Heart left ventricle (tissue), 16 donors: Measurements from ENCODE around the gene PRSS50. TPM values are rescaled to one million over a fixed set of nuclear protein-coding genes. Genes with fewer than 3 reads are reported as not detected.

Experiments
- ATAC-seq, 4 donors: fragments of 200-7000 bp; cut with Tn5 transposase; one replicate each; pipeline ENCODE4 v1.9.1; 2020 to 2022; ENCODE audit warnings: moderate library complexity in 4 of 4, mild to moderate bottlenecking in 3 of 4, moderate number of reproducible peaks in 1 of 4
- DNase-seq, 5 donors: peaks; one replicate each; pipeline ENCODE4 v3.0.0-alpha.2; 2020
- H3K27ac ChIP-seq, 12 donors: fragments of 200-600 bp; sonication (generic) in 4 of 12; one replicate each; pipeline versions ENCODE4 v1.5.0 to v1.8.0; 2016 to 2022; ENCODE audit warnings: mild to moderate bottlenecking in 2 of 12
- H3K27me3 ChIP-seq, 9 donors: fragments of 200-600 bp; sonication (generic) in 2 of 9; one replicate each; pipeline versions ENCODE4 v1.5.1 to v1.8.0; 2016 to 2022; ENCODE audit warnings: mild to moderate bottlenecking in 3 of 9
- H3K36me3 ChIP-seq, 9 donors: fragments of 200-600 bp; sonication (generic) in 2 of 9; one replicate each; pipeline versions ENCODE4 v1.5.0 to v1.8.0; 2018 to 2022; ENCODE audit warnings: mild to moderate bottlenecking in 2 of 9
- H3K4me1 ChIP-seq, 12 donors: fragments of 200-600 bp; sonication (generic) in 4 of 12; one replicate each; pipeline versions ENCODE4 v1.5.0 to v1.8.0; 2016 to 2022; ENCODE audit warnings: mild to moderate bottlenecking in 3 of 12
- H3K4me3 ChIP-seq, 12 donors: fragments of 200-600 bp; sonication (generic) in 4 of 12; one replicate each; pipeline versions ENCODE4 v1.5.0 to v1.8.0; 2017 to 2022; ENCODE audit warnings: mild to moderate bottlenecking in 9 of 12, moderate library complexity in 4 of 12
- H3K9me3 ChIP-seq, 12 donors: fragments of 200-600 bp; sonication (generic) in 4 of 12; one replicate each; pipeline versions ENCODE4 v1.5.0 to v1.8.0; 2016 to 2022; ENCODE audit warnings: mild to moderate bottlenecking in 1 of 12
- CTCF ChIP-seq, 12 donors: fragments of 200-600 bp; sonication (generic) in 4 of 12; IDR thresholded peaks; one replicate each; pipeline versions ENCODE4 v1.5.0 to v1.8.0; 2018 to 2022; ENCODE audit warnings: antibody characterized with exemption in 12 of 12, mild to moderate bottlenecking in 5 of 12
- POLR2A ChIP-seq, 2 donors: fragments of 450-650 bp; IDR thresholded peaks; one replicate each; pipeline ENCODE4 v1.6.1; 2017; ENCODE audit warnings: antibody characterized with exemption in 2 of 2, mild to moderate bottlenecking in 2 of 2, moderate library complexity in 2 of 2
- WGBS, 4 donors: extraction: QIAGEN DNeasy Blood & Tissue Kit in 2 of 4; methylation state at CpG; one replicate each; pipeline versions ENCODE4 v1.1.5 to v1.1.7; 2013 to 2018; 5-methylcytosine and 5-hydroxymethylcytosine counted together
- intact Hi-C, 10 donors: fragments of 100-400 bp; cut with DNase I; formaldehyde crosslinking; loops; one replicate each; pipeline versions ENCODE4 v1.11.1 to v1.14.2; 2022
- polyA plus RNA-seq, 2 donors: library from polyadenylated mRNA; stranded (reverse); fragments of 200-250 nt; gene quantifications; one replicate each; pipeline ENCODE4 v1.2.3, GENCODE V29; 2013
- total RNA-seq, 9 donors: library from RNA; depleted of rRNA in 2 of 9; stranded (reverse); fragments of >200 nt in 2 of 9; fragmentation: NEBNext Ultra II Directional in 3 of 9; extraction: Animal tissue kit (Norgen Biotek cat#: 25700) in 3 of 9; gene quantifications; one replicate each; pipeline versions ENCODE4 v1.1.0 to v1.2.4, GENCODE V29; 2016 to 2023
- donor health status: ischemic (EF 13 %, LVEDD 7.1; RV severe dilation, severe dysfunction).
- donor health status: healthy with polysubstance abuse.
- donor health status: DM: no; HTN: yes; CAD: no.
- donor health status: DM: no; HTN: no; CAD: no.
- donor health status: ischemic (EF 25% LVEDD 6.9; RV normal size, moderate dysfunction).
- donor health status: ischemic (EF 25% LVEDD 5.7; RV mildly dilated, moderate dysfunction).
- donor health status: healthy.
- donor health status: DM: yes; HTN: yes; CAD: no.
- donor health status: ischemic (EF 35%, LVEDD 5.7; RV mildly dilated, moderate dysfunction).
- donor health status: nonischemic (EF 11% LVEDD 7.7; RV severe dilation, severe dysfunction).
- donor health status: DM: yes; HTN: yes; CAD: no.
- donor health status: PGD.
- donor health status: ischemic (EF 29% LVEDD 5.4; RV normal size, mild dysfunction).
- donor health status: nonischemic (EF 23%, LVEDD 6.1; RV moderate dilation, normal function).

Gene PRSS50
- total and polyA plus RNA-seq, 11 donors, result 0.06 to 0.65 (median 0.35) TPM; not detected in 2

- no peak for TF ChIP-seq POLR2A (IDR thresholded peaks at IDR 0.05)
- no peak for TF ChIP-seq CTCF (IDR thresholded peaks at IDR 0.05)
- WGBS, 4 donors, result 89 to 94% (median 92%) methylated on average over 15 to 41 of the region's 41 CpGs
- Histone ChIP-seq H3K27me3 (no peaks in the 10 kb centered on the region), H3K4me1 (no peaks in the 10 kb centered on the region), H3K27ac (no peak overlapping the region), H3K36me3 (peaks cover 0 to 3% (median 0%) of the 10 kb centered on the region in 9 donors), H3K4me3 (no peak overlapping the region), H3K9me3 (no peaks in the 10 kb centered on the region)
- DNase-seq, result no peak
- no peak for ATAC-seq
- intact Hi-C loops, result loop anchor here in 1 of 10 donors (1.0 kb wide), 1 partner anchor 60 kb away; no protein-coding TSS in a partner anchor
These were observed 32.9 kb upstream of the PRSS50 start for GRCh38 chr3:46750555-46751038.

GRCh38 chr3:46749129-46749528 lies 31.5 kb upstream of the PRSS50 start:
- WGBS, 4 donors, result 83 to 90% (median 87%) methylated on average over 4 of the region's 4 CpGs
- no peak for ATAC-seq
- no peak for DNase-seq
- no peak for TF ChIP-seq CTCF (IDR thresholded peaks at IDR 0.05)
- no peak for TF ChIP-seq POLR2A (IDR thresholded peaks at IDR 0.05)
- Histone ChIP-seq H3K9me3 (no peaks in the 10 kb centered on the region), H3K27ac (no peak overlapping the region), H3K4me1 (no peaks in the 10 kb centered on the region), H3K36me3 (no peaks in the 10 kb centered on the region), H3K27me3 (no peaks in the 10 kb centered on the region), H3K4me3 (no peak overlapping the region)
- intact Hi-C loops, result no loop called here

- Histone ChIP-seq H3K27ac (no peak overlapping the region), H3K36me3 (no peaks in the 10 kb centered on the region), H3K27me3 (no peaks in the 10 kb centered on the region), H3K4me1 (no peaks in the 10 kb centered on the region), H3K4me3 (no peak overlapping the region), H3K9me3 (no peaks in the 10 kb centered on the region)
- DNase-seq (no peak), ATAC-seq (no peak)
- 83 to 94% (median 90%) methylated on average over 2 of the region's 2 CpGs for WGBS, 4 donors
- intact Hi-C loops, result no loop called here
- TF ChIP-seq POLR2A (IDR thresholded peaks at IDR 0.05), result no peak
- TF ChIP-seq CTCF (IDR thresholded peaks at IDR 0.05), result no peak
These were observed 30.5 kb upstream of the PRSS50 start for GRCh38 chr3:46748170-46748569.

GRCh38 chr3:46746711-46747110 lies 29.0 kb upstream of the PRSS50 start:
- no peaks in the 10 kb centered on the region for H3K27me3 ChIP-seq
- ATAC-seq, result no peak
- intact Hi-C loops, result no loop called here
- H3K36me3 ChIP-seq, result no peaks in the 10 kb centered on the region
- H3K4me1 ChIP-seq, result no peaks in the 10 kb centered on the region
- no peak overlapping the region for H3K27ac ChIP-seq
- DNase-seq, result no peak
- TF ChIP-seq POLR2A (IDR thresholded peaks at IDR 0.05) (no peak), CTCF (IDR thresholded peaks at IDR 0.05) (no peak)
- H3K9me3 ChIP-seq, result no peaks in the 10 kb centered on the region
- no peak overlapping the region for H3K4me3 ChIP-seq
